ENCODE measurements around the gene PTPRM.

Gene PTPRM

DNA sequence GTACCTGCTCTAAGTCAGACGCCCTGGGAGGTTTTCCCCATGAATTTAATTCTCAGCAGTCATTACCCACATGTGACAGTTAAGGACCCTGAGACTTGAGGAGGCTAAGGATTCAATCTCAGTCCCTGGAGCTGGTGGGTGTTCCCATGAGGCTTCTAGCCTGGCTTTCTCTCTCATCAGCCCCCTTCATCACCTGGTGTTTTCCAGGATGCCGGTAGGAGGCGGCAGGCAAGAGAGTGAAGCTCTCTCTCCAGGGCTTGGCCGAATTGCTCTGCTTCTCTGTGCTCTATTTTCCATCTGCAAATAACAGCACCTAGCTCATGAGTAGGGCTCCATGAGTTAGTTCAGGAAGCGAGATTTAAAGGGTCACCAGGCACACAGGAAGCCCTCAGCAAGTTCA is 241.9 kb downstream of the PTPRM start (continued):
- TF ChIP-seq, protein P1, sequence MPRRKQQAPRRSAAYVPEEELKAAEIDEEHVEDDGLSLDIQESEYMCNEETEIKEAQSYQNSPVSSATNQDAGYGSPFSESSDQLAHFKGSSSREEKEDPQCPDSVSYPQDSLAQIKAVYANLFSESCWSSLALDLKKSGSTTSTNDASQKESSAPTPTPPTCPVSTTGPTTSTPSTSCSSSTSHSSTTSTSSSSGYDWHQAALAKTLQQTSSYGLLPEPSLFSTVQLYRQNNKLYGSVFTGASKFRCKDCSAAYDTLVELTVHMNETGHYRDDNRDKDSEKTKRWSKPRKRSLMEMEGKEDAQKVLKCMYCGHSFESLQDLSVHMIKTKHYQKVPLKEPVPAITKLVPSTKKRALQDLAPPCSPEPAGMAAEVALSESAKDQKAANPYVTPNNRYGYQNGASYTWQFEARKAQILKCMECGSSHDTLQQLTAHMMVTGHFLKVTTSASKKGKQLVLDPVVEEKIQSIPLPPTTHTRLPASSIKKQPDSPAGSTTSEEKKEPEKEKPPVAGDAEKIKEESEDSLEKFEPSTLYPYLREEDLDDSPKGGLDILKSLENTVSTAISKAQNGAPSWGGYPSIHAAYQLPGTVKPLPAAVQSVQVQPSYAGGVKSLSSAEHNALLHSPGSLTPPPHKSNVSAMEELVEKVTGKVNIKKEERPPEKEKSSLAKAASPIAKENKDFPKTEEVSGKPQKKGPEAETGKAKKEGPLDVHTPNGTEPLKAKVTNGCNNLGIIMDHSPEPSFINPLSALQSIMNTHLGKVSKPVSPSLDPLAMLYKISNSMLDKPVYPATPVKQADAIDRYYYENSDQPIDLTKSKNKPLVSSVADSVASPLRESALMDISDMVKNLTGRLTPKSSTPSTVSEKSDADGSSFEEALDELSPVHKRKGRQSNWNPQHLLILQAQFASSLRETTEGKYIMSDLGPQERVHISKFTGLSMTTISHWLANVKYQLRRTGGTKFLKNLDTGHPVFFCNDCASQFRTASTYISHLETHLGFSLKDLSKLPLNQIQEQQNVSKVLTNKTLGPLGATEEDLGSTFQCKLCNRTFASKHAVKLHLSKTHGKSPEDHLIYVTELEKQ (tag by site-specific recombination; IDR thresholded peaks at IDR 0.05; ENCODE audit: borderline replicate concordance), result no peak
- no peak for TF ChIP-seq ZNF677 (tag by site-specific recombination; IDR thresholded peaks at IDR 0.05)
- TF ChIP-seq, protein P2, sequence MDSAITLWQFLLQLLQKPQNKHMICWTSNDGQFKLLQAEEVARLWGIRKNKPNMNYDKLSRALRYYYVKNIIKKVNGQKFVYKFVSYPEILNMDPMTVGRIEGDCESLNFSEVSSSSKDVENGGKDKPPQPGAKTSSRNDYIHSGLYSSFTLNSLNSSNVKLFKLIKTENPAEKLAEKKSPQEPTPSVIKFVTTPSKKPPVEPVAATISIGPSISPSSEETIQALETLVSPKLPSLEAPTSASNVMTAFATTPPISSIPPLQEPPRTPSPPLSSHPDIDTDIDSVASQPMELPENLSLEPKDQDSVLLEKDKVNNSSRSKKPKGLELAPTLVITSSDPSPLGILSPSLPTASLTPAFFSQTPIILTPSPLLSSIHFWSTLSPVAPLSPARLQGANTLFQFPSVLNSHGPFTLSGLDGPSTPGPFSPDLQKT (IDR thresholded peaks at IDR 0.05; ENCODE audit: borderline replicate concordance, low read depth, low read length), result no peak
- no peak for TF ChIP-seq GLI4 (tag by site-specific recombination; IDR thresholded peaks at IDR 0.05)
- TF ChIP-seq, protein P3, sequence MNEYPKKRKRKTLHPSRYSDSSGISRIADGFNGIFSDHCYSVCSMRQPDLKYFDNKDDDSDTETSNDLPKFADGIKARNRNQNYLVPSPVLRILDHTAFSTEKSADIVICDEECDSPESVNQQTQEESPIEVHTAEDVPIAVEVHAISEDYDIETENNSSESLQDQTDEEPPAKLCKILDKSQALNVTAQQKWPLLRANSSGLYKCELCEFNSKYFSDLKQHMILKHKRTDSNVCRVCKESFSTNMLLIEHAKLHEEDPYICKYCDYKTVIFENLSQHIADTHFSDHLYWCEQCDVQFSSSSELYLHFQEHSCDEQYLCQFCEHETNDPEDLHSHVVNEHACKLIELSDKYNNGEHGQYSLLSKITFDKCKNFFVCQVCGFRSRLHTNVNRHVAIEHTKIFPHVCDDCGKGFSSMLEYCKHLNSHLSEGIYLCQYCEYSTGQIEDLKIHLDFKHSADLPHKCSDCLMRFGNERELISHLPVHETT (tag by site-specific recombination; IDR thresholded peaks at IDR 0.05), result no peak
- TF ChIP-seq, protein P4, sequence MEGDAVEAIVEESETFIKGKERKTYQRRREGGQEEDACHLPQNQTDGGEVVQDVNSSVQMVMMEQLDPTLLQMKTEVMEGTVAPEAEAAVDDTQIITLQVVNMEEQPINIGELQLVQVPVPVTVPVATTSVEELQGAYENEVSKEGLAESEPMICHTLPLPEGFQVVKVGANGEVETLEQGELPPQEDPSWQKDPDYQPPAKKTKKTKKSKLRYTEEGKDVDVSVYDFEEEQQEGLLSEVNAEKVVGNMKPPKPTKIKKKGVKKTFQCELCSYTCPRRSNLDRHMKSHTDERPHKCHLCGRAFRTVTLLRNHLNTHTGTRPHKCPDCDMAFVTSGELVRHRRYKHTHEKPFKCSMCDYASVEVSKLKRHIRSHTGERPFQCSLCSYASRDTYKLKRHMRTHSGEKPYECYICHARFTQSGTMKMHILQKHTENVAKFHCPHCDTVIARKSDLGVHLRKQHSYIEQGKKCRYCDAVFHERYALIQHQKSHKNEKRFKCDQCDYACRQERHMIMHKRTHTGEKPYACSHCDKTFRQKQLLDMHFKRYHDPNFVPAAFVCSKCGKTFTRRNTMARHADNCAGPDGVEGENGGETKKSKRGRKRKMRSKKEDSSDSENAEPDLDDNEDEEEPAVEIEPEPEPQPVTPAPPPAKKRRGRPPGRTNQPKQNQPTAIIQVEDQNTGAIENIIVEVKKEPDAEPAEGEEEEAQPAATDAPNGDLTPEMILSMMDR (tag by site-specific recombination; IDR thresholded peaks at IDR 0.05), result no peak

DNA sequence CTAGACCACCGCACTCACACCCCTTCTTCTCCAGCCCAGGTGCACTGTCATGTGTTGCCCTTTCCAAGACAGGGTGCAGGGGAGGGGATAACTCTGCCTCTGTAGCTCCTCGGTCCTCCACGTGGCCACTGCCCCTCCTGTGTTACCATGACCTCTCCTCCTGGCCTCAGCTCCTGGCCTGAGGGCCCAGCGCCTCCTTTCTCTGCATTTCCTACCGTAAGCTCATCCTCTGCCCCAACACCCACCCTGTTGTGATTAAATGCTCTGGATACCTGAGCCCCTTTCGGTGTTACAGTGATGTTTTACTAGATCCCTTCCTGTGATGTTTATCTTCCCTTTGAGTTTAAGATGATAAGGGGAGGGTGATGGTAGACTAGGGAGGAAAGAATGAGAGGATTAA is 242.3 kb downstream of the PTPRM start:
- no peak overlapping the region for H3K27ac ChIP-seq (ENCODE audit: extremely low read depth, low read depth, low read length)
- no peak overlapping the region for H3K4me3 ChIP-seq (ENCODE audit: low read depth, low read length)
- H3K4me1 ChIP-seq (ENCODE audit: control insufficient read depth, insufficient read depth, low read length), result no peaks in the 10 kb centered on the region
- TF ChIP-seq ZNF510 (tag by site-specific recombination; IDR thresholded peaks at IDR 0.05; ENCODE audit: insufficient replicate concordance) (no peak), ZEB2 (tag by site-specific recombination; IDR thresholded peaks at IDR 0.05) (no peak), ZNF132 (tag by site-specific recombination; IDR thresholded peaks at IDR 0.05; ENCODE audit: borderline replicate concordance) (no peak), KLF7 (tag by site-specific recombination; IDR thresholded peaks at IDR 0.05; ENCODE audit: borderline replicate concordance) (no peak), ZNF701 (tag by site-specific recombination; IDR thresholded peaks at IDR 0.05) (no peak), ZNF621 (tag by site-specific recombination; IDR thresholded peaks at IDR 0.05) (no peak), ZNF561 (tag by site-specific recombination; IDR thresholded peaks at IDR 0.05; ENCODE audit: borderline replicate concordance) (no peak)
- POLR2A ChIA-PET, result interaction anchor here (0.7 kb wide), 1 partner anchor 9 kb away, joined by 3 read pairs; no protein-coding TSS in a partner anchor
- H3K9me3 ChIP-seq (ENCODE audit: control insufficient read depth, insufficient read depth, low read depth, low read length), result no peaks in the 10 kb centered on the region; the same call in 1 of the 2 replicates
- CTCF ChIA-PET, result interaction anchor here (0.6 to 2.2 kb wide), 5 partner anchors 14 to 117 kb away, joined by 3 to 8 read pairs (median 3); no protein-coding TSS in a partner anchor
- H3K36me3 ChIP-seq (ENCODE audit: control insufficient read depth in 2 of 2, insufficient read depth in 1 of 2, low read length in 2 of 2), result no peaks in the 10 kb centered on the region

DNA sequence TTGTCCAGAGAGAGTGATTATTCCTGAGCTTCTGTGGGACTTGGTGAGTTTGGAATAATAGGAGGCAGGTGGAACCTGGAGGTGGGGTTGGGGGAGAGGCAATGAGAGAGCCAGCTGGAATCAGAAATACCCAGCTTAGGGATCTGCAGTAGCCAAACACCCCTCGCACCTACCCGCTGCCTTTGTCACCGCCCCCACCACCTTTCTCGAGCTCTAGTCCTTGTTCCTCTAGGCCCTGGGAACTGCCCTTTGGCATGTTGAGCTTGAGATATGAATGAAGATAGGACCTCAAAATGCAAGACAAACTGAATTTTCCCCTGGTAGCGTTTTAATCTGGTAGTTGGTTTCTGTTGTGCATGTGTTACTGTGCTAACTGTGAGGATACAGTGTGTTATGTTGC is 242.9 kb downstream of the PTPRM start:
- Histone ChIP-seq H3K4me1 (ENCODE audit: control insufficient read depth, insufficient read depth, low read length) (no peaks in the 10 kb centered on the region), H3K4me3 (ENCODE audit: low read depth, low read length) (no peak overlapping the region), H3K9me3 (ENCODE audit: control insufficient read depth, insufficient read depth, low read depth, low read length) (no peaks in the 10 kb centered on the region; the same call in 1 of the 2 replicates), H3K36me3 (ENCODE audit: control insufficient read depth in 2 of 2, insufficient read depth in 1 of 2, low read length in 2 of 2) (no peaks in the 10 kb centered on the region), H3K27ac (ENCODE audit: extremely low read depth, low read depth, low read length) (no peak overlapping the region)
- CTCF ChIA-PET, result interaction anchor here (0.6 to 2.2 kb wide), 4 partner anchors 20 to 150 kb away, joined by 3 to 8 read pairs (median 3); no protein-coding TSS in a partner anchor
- POLR2A ChIA-PET, result interaction anchor here (0.7 kb wide), 1 partner anchor 9 kb away, joined by 3 read pairs; no protein-coding TSS in a partner anchor
- TF ChIP-seq EGR2 (tag by site-specific recombination; IDR thresholded peaks at IDR 0.05; ENCODE audit: low read depth), result no peak
- no peak for TF ChIP-seq ZNF394 (tag by site-specific recombination; IDR thresholded peaks at IDR 0.05; ENCODE audit: borderline replicate concordance)
- no peak for TF ChIP-seq ZNF341 (tag by site-specific recombination; IDR thresholded peaks at IDR 0.05; ENCODE audit: low read depth)
- TF ChIP-seq, protein P5, sequence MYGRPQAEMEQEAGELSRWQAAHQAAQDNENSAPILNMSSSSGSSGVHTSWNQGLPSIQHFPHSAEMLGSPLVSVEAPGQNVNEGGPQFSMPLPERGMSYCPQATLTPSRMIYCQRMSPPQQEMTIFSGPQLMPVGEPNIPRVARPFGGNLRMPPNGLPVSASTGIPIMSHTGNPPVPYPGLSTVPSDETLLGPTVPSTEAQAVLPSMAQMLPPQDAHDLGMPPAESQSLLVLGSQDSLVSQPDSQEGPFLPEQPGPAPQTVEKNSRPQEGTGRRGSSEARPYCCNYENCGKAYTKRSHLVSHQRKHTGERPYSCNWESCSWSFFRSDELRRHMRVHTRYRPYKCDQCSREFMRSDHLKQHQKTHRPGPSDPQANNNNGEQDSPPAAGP (tag by site-specific recombination; IDR thresholded peaks at IDR 0.05), result no peak
- TF ChIP-seq, protein P6, sequence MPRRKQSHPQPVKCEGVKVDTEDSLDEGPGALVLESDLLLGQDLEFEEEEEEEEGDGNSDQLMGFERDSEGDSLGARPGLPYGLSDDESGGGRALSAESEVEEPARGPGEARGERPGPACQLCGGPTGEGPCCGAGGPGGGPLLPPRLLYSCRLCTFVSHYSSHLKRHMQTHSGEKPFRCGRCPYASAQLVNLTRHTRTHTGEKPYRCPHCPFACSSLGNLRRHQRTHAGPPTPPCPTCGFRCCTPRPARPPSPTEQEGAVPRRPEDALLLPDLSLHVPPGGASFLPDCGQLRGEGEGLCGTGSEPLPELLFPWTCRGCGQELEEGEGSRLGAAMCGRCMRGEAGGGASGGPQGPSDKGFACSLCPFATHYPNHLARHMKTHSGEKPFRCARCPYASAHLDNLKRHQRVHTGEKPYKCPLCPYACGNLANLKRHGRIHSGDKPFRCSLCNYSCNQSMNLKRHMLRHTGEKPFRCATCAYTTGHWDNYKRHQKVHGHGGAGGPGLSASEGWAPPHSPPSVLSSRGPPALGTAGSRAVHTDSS (tag by site-specific recombination; IDR thresholded peaks at IDR 0.05), result no peak
- TF ChIP-seq ZNF202 (tag by site-specific recombination; IDR thresholded peaks at IDR 0.05; ENCODE audit: borderline replicate concordance), result no peak
- TF ChIP-seq ZNF555 (tag by site-specific recombination; conservative IDR thresholded peaks at IDR 0.05), result no peak
- no peak for TF ChIP-seq ZNF175 (tag by site-specific recombination; IDR thresholded peaks at IDR 0.05)
- no peak for TF ChIP-seq ZFP69B (tag by site-specific recombination; IDR thresholded peaks at IDR 0.05)
- TF ChIP-seq HOXD13 (CRISPR knock-in tag; IDR thresholded peaks at IDR 0.05; ENCODE audit: borderline replicate concordance), result no peak

Data from HEK293 (cell line).